ENCODE results near the gene HNRNPLL. TPM values are rescaled to one million over a fixed set of nuclear protein-coding genes. Genes with fewer than 3 reads are reported as not detected.
"Not testable (repeated sequence)": the region's sequence is repeated elsewhere in the genome, so short reads cannot be mapped to it uniquely, and the experiment has no call there.

HNRNPLL gene
- total RNA-seq, 3 donors from 2014 or later = 48.3 to 75.1 (median 57.0) TPM

DNA sequence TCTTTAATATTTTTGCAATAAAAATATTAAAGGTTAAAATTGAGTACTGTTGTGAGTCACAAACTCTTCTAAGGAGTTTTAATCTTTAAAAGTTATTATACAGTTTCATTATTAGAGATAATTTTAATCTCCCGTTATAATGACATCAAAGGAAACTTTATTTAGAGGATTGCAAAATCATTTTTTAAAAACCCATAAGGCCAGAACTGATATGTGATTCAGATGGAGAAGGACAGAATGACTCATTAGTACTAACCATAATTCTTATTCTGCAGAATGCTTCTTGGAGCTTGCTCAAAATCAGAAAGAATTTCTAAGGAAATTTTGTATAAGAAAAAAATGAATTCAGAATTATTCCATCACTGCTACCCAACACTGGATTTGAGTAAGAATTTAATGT lies 12.5 kb upstream of the HNRNPLL start:
- Histone ChIP-seq H3K9me3 (no peaks in the 10 kb centered on the region), H3K27me3 (no peaks in the 10 kb centered on the region), H3K4me1 (no peaks in the 10 kb centered on the region), H3K36me3 (no peaks in the 10 kb centered on the region), H3K4me3 (no peak overlapping the region), H3K27ac (no peak overlapping the region)
- no peak for DNase-seq (ENCODE audit: low spot score in 2 of 2)
- TF ChIP-seq POLR2AphosphoS5 (IDR thresholded peaks at IDR 0.05) (no peak), POLR2A (IDR thresholded peaks at IDR 0.05) (no peak)
- TF ChIP-seq, protein P1, sequence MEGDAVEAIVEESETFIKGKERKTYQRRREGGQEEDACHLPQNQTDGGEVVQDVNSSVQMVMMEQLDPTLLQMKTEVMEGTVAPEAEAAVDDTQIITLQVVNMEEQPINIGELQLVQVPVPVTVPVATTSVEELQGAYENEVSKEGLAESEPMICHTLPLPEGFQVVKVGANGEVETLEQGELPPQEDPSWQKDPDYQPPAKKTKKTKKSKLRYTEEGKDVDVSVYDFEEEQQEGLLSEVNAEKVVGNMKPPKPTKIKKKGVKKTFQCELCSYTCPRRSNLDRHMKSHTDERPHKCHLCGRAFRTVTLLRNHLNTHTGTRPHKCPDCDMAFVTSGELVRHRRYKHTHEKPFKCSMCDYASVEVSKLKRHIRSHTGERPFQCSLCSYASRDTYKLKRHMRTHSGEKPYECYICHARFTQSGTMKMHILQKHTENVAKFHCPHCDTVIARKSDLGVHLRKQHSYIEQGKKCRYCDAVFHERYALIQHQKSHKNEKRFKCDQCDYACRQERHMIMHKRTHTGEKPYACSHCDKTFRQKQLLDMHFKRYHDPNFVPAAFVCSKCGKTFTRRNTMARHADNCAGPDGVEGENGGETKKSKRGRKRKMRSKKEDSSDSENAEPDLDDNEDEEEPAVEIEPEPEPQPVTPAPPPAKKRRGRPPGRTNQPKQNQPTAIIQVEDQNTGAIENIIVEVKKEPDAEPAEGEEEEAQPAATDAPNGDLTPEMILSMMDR (IDR thresholded peaks at IDR 0.05) = no peak
- intact Hi-C loops (cut with DNase I; ENCODE audit: low total_unique reads) = no loop called here

- intact Hi-C loops (cut with DNase I; ENCODE audit: low total_unique reads) = no loop called here
- no peaks in the 10 kb centered on the region for H3K27me3 ChIP-seq
- no peaks in the 10 kb centered on the region for H3K9me3 ChIP-seq
- TF ChIP-seq, protein P1 (IDR thresholded peaks at IDR 0.05) = no peak
- no peak for TF ChIP-seq POLR2AphosphoS5 (IDR thresholded peaks at IDR 0.05)
- no peak for TF ChIP-seq POLR2A (IDR thresholded peaks at IDR 0.05)
- no peaks in the 10 kb centered on the region for H3K36me3 ChIP-seq
- no peaks in the 10 kb centered on the region for H3K4me1 ChIP-seq
- no peak for DNase-seq (ENCODE audit: low spot score in 2 of 2)
- H3K4me3 ChIP-seq = no peak overlapping the region
- H3K27ac ChIP-seq = no peak overlapping the region
These were observed 11.1 kb upstream of the HNRNPLL start for GRCh38 chr2:38613849-38614213.

DNA sequence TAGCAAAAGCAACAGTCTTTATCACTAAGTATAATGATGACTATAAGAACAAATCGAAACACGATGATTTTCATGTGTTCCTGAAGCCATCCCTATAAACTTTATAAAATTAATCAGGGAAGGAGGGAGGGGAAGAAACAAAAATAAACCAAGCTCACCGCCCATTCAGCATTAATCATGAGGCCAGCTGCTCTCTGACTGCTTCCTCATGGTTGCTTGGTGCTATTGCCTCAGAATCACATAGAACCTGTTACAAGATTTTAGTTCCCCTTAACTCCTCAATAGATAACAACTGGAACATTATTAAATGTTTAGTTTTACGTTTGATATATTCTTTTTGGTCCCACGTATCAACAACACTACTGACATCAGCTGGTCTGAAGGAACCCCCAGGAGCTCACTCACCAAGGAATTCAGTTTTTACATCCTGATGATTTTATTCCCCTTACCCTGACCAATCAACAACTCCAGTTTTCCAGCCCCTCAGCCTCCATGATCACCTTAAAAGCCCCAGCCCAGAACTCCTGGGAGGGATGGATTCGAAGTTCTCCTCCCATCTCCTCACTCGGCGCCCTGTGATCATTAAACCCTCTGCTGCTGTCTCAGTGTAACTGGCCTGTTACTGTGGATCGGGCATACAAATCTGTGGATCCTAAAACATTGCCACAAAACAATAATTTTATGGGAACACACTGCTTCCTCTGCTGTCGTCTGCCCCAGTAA lies 10.6 kb upstream of the HNRNPLL start:
- DNase-seq (ENCODE audit: low spot score in 2 of 2) = no peak
- no peaks in the 10 kb centered on the region for H3K9me3 ChIP-seq
- intact Hi-C loops (cut with DNase I; ENCODE audit: low total_unique reads) = no loop called here
- TF ChIP-seq POLR2A (IDR thresholded peaks at IDR 0.05) (no peak), POLR2AphosphoS5 (IDR thresholded peaks at IDR 0.05) (no peak)
- TF ChIP-seq, protein P1 (IDR thresholded peaks at IDR 0.05) = no peak
- no peak overlapping the region for H3K27ac ChIP-seq
- H3K4me3 ChIP-seq = no peak overlapping the region
- no peaks in the 10 kb centered on the region for H3K27me3 ChIP-seq
- H3K4me1 ChIP-seq = no peaks in the 10 kb centered on the region
- no peaks in the 10 kb centered on the region for H3K36me3 ChIP-seq

GRCh38 chr2:38610851-38611801 lies 8.4 kb upstream of the HNRNPLL start:
- TF ChIP-seq POLR2AphosphoS5 (IDR thresholded peaks at IDR 0.05) (no peak), POLR2A (IDR thresholded peaks at IDR 0.05) (no peak)
- TF ChIP-seq, protein P1 (IDR thresholded peaks at IDR 0.05) = no peak
- Histone ChIP-seq H3K27me3 (no peaks in the 10 kb centered on the region), H3K4me1 (no peaks in the 10 kb centered on the region), H3K36me3 (no peaks in the 10 kb centered on the region), H3K4me3 (no peak overlapping the region), H3K27ac (no peak overlapping the region), H3K9me3 (no peaks in the 10 kb centered on the region)
- DNase-seq (ENCODE audit: low spot score in 2 of 2) = no peak
- intact Hi-C loops (cut with DNase I; ENCODE audit: low total_unique reads) = no loop called here

DNA sequence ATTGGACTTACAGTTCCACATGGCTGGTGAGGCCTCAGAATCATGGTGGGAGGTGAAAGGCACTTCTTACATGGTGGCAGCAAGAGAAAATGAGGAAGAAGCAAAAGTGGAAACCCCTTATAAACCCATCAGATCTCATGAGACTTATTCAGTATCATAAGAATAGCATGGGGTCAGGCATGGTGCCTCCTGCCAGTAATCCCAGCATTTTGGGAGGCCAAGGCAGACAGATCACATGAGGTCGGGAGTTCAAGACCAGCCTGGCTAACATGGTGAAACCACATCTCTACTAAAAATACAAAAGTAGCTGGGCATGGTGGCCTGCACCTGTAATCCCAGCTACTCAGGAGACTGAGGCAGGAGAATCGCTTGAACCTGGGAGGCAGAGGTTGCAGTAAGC lies 6.5 kb upstream of the HNRNPLL start:
- intact Hi-C loops (cut with DNase I; ENCODE audit: low total_unique reads) = not testable (repeated sequence)

More for the DNA sequence above, 6.5 kb upstream of the HNRNPLL start:
- not testable (repeated sequence) for H3K27ac ChIP-seq; H3K27me3 ChIP-seq; H3K4me3 ChIP-seq; H3K36me3 ChIP-seq; H3K4me1 ChIP-seq; DNase-seq (ENCODE audit: low spot score in 2 of 2); H3K9me3 ChIP-seq
